GM10847 (cell line): ENCODE measurements around the gene DDX60.

Source experiments
- POLR2A ChIP-seq: IDR thresholded peaks from 2 replicates; pipeline ENCODE4 v1.6.1; 2011; ENCODE audit not compliant: insufficient read length; ENCODE audit errors: extremely low read depth

DDX60 gene

GRCh38 chr4:168177546-168178149 lies 140.9 kb downstream of the DDX60 start:
- TF ChIP-seq POLR2A = no peak

- TF ChIP-seq POLR2A = no peak
Observed at GRCh38 chr4:168174308-168174707, 144.2 kb downstream of the DDX60 start.

DNA sequence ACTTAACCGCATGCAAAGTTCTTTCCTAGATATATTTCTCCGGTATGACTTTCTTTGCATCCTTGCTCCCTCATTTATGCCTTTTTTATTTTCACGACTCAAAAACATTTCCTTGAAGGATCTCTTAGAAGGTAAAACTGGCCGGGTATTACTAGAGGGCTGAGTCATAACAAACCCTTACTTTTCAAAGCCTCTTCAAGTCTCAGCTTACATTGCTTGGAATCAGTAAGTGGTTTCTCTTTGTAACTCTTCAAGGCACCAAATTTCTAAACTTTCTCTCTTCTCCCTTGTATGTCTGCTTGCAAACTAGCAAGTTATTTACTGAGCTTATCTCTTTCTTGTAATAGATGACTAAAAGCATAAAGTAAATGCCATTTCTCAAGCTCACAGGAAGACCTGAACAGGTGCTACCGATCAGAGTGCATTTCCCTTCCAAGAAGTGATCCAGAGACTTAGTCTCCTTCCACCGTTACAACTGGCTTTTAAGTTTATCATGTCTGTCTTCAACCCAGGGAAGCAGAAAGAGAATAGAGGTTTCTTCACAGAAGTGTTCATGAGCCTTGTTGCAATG lies 150.8 kb downstream of the DDX60 start:
- no peak for TF ChIP-seq POLR2A
